Measurements from ENCODE around the gene PM20D1.

The PM20D1 gene

DNA sequence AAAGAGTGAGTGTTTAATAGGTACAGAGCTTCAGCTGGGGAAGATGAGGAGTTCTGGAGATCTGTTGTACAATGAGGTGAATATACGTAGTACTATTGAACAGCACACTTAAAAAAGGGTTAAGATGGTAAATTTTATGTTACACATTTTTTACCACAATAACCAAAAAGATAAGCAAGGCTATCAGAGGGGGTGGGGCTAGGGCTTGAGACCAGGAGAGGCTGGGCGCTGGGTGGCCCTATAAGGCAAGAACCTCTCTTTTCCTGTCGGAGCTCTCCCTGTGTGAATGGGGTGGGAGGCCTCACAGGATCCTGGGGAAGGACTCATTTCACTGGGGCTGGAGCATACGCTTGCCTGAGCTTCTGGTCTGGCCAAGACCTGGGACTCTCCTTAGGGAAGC lies 45.9 kb downstream of the PM20D1 start:
- DNase-seq = no peak

DNA sequence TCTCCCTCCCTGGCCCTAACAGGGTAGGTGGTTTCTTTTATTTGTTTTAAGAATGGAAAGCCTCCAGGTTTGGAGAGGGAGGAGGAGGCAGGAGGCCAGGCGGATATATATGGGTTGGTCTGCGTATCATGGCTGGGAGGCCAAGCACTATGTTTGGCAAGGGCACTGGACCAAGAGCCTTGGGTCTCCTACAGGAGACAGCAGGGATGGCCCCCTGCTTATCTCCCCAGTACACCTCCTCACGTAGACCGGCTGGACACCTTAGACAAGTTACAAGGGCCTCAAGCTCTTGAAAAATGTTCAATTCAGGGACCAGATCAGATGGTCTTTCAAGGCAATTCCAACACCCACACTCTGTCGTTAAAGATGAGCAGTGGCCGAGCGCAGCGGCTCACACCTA lies 47.9 kb downstream of the PM20D1 start:
- DNase-seq = no peak

DNA sequence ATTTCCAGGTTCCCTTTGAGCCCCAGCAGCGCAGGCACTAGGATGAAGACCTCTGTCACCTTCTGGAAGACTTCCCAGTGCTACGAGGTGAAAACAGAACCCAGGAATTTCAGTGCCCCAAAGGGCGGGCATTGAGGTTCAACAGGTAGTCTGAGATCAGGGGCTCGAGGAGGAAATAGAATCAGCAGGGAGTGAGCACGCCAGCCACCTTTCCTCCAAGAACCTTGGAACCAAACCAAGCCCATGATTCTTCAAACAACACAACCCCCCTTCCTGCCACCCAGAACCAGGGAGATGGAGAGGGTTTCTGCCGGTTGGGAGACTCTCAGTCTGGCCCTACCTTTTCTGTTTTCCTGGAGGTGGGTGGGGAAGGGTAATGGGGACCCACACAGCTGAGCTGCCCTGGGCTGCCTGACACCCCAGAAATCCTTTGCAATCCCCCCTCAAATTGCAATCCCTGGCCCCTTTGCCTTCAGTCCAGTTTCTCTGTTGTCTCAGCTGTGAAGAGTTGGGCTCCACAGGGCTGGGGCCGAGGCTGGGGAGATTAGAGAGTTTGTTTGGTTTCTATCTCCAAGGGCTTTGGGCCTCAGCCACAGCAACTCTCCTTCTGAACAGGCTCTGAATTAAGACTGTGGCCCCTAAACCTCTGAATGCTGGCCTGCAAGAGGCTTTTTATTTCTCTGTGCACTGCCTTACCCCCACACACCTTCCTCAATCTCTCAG lies 48.8 kb downstream of the PM20D1 start:
- DNase-seq = no peak

DNA sequence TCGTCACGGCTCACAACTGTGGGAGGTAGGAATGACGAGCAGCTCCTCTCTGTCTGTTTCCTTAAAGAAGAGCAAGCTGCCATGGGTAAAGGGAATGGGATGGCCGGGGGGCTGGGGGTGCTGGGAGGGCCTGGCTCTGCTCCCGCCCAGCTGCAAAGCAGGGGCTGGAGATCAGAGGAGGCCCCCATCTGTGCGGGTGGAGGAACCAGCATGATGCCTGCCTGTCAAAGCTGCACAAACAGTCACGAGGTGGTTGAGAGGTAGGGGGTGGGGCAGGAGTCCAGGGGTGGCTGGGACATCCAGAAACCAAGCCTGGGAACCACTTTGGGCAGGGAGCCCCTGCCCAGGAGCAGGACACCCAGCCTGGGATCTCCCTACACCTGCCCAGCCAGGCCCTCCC lies 49.5 kb downstream of the PM20D1 start:
- DNase-seq = no peak

DNA sequence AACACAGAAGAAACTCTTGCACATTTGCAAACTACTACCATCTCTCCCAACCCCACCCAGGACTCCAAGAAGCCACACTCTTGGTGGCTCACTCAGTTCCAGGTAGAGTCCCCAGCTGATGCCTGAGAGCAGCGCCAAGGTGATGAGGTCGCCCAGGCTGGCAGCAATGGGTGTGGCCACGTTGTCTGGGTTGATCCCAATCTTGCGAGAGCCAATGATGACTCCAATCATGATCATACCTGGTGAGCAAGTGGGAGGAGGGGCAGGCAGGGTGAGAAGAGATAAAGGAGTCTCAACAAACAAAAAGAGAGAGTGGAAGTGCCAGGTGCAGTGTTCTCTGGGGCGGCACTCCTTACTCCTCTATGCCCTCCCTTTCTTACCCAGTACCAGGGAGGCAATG lies 51.4 kb downstream of the PM20D1 start:
- no peak for DNase-seq

DNA sequence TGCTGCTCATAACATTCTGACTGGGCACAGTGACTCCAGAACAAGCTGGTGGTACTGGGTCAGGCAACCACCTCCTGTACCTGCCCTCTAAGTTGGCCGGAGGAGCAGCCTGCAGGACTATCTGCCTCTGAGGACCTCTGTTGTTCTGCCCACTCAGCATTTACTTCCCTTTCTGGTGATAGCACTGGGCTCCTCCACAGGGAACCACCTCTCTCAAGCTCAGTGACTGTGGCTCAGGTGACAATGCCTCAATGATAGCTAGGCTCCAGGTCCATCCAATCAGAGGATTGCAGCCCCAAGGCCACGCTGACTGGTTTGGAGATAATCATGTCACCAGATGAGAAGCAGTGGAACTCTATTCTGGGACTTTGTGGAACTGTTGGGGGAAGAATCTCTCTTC lies 52.8 kb downstream of the PM20D1 start:
- DNase-seq = no peak

DNA sequence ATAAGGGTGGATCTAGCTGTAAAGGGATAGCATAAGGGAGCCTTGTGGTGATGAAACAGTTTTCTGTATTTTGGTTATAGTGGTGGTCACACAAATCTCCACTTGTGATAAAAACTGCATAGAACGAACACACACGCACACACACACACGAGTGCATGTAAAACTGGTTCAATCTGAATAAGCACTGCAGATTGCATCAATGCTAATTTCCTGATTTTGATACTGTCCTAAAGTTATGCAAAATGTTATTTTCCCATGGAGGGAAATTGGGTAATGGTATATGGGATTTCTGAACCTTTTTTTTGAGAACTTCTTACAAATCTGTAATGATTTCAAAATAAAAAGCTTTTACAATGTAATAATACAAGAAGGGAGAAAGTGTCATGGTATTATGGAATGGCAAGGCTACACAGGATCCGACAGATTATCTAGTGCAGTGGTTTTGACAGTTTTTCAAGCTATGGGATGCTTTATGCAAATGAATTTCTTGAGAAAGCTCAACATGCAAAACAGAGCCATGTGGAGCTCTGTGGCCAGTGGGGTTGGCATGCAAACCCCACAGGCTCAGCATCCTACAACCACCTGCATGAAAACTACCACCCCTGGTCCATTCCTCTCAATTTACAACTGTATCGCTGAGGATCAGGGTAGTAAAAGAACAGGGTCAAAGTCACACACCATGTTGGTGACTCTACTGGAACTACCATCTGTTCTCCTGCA lies 55.8 kb downstream of the PM20D1 start:
- no peak for DNase-seq

DNA sequence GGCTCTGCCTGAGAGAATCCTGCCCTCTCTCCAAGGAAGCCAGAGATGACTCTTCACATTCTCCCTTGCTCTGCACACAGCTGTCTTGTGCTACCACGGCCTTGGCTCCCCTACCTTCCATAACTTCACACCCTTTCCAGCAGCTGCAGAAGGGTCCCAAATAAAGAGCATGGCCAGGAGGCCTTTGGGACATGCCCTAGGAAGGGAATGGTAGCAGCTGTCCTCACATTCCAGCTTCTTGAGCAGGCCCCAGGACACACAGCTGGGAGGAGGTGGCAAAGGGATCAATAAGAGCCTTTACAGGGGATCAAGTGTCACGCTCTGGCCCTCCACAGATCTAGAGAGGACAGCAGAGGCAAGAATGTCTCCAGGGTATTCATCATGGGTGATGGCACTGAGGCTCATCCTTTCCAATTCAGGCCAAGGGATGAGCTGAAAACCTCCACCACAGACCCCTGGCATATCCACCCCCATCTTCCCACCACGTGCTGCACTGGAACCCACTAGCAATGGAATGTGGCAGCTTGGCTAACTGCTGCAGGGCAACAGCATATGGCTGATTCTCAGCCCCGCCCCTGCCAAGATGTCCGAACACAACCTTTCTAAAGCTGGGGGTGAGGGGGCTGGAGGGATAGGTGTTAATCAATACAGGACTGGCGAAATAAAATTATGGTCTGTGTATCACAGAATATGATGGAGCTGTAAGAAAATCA lies 56.8 kb downstream of the PM20D1 start:
- no peak for DNase-seq

DNA sequence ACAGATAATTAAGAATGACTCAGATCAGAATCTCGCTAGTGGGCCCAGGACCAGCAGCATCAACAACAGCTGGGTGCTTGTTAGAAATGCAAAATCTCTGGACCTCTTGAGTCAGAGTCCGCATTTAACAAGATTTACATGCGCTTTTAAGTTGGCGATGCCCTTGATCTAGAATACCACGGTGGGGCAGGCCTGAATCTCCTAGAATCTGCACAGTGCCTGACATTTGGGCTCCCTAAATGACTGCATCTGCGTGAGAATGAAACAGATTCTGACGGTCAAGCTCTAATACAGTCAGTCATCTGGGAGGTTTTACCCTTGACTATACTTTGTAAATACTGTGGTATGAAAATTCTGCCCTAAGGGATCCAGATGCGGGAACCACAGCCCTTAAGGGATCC lies 57.5 kb downstream of the PM20D1 start:
- DNase-seq = no peak

DNA sequence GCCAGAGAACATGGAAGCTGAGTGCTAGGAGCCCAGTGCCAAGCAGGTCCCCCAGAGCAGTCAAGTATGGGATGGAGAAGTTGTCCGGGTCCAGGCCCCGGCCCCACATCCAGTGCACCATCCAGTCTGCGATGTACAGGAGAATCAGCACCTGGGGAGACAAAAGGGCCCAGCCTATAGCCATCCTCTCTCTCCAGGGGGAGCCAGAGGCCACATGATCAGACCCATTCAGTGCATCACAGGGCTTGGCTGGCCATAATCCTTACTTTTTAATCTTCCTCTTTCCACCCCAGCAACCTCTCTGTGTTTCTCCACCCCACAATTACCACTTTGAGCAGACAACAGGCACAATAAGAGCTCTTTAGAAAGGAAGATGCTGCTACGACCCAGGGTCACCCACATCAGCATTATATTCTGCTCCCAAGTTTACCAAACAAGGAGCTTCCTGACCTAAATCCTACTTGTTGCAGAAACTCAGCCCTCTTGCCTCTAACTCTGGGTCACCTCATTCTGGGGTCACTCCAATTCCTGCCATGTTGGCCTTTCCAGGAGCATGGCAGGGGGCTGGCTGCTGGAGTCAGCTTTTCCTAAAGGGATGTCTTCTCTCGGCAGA lies 58.3 kb downstream of the PM20D1 start:
- DNase-seq = peak; percentile 75

DNA sequence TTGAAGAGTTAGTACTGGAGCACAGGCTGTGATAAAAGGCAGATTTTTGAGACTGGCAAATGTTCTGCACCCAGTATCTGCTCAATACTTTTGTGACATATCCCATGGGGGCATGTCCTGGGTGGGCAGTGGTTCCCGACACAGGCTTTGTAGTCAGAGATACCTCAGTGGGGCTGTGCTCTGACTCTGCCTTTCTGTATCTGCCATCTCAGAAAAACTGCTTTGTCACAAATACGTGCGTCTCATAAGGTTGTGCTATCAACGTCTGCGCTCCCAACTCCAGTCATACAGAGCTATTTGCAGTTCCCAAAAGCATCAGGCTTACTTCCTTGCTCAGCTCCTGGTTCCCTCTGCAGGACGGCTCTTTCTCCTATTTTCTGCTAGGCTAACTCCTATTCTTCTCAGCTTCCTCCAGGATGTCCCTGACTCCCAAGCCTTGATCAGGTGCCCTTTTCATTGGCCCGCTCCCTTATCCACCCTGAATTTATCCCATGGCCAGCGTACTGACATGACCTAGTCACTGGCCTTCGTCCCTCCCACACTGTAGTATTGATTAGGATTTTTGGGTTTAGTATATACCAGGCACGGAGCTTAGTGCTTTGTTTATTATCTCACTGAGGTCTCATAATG lies 62.5 kb downstream of the PM20D1 start:
- DNase-seq = no peak

DNA sequence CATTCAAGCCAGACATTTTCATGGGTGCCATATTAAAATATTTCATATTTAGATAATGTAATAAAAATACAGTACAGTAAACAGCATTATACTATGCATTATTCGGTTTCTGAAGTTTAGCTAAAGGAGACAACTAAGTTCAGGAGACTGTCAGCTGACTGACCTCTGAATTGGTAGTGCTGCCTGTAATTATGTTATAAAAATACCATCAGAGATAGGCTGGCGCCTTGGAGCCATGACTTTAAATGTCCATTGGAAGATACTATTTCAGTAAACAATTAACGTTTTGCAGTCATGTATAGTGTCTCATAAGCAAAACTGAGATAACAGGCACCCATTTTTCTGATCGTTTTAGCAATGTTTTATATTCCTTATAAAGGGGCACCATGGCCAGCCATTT lies 63.3 kb downstream of the PM20D1 start:
- no peak for DNase-seq

DNA sequence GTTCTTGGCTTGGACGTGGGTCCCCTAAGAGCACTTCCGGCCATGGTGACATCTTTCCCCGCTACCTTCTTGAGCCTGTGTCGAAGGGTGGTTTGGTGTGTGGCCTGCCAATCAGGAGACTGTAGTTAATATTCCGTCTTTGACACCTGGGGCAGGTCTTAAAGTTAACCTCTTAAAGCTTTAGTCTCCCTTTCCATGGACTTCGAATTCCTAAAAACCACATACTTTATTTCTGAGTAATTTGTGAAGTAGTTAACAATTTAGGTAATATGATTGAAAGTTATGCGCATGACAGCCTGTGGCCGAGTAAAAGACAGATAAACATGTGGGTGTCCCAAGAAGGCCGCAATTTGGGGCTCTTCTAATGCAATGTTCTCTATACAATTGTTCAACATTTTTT lies 64.5 kb downstream of the PM20D1 start:
- DNase-seq = no peak

DNA sequence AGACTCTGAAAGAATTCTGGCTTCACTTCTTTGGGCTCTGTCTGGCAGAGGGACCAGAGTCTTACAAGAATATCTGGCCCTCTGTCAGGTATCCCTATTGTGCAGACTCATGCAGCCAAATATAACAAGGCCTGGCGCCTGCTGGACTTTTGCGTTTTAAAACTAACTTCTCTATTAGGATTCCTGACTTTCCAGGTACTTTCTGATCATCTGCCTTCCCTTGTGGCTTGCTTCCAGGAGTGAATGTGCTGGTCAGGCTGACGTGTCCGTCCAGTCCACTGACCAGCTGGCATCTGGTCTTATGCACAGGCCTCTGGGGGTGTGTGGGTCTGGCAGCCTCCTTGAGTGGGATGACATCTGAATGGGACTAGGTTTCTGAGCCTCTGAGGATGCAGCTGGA lies 66.0 kb downstream of the PM20D1 start:
- no peak for DNase-seq

DNA sequence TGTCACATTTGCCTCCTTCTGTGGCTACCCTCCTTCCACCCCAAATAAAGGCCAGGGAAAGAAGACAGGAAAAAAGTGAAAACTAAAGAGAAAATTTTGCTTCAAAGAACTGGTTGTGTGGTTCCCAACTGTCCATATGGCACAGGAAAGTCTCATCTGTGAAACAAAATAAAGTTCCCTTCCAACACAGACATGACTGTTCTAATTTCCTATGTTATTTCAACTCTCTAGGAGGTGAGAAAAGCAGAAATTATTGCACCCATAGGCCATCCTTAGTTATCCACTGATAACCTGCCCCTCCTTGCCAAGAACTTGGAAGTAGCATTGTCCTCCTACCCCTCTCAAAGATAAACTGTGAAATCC lies 66.5 kb downstream of the PM20D1 start:
- DNase-seq = no peak

DNA sequence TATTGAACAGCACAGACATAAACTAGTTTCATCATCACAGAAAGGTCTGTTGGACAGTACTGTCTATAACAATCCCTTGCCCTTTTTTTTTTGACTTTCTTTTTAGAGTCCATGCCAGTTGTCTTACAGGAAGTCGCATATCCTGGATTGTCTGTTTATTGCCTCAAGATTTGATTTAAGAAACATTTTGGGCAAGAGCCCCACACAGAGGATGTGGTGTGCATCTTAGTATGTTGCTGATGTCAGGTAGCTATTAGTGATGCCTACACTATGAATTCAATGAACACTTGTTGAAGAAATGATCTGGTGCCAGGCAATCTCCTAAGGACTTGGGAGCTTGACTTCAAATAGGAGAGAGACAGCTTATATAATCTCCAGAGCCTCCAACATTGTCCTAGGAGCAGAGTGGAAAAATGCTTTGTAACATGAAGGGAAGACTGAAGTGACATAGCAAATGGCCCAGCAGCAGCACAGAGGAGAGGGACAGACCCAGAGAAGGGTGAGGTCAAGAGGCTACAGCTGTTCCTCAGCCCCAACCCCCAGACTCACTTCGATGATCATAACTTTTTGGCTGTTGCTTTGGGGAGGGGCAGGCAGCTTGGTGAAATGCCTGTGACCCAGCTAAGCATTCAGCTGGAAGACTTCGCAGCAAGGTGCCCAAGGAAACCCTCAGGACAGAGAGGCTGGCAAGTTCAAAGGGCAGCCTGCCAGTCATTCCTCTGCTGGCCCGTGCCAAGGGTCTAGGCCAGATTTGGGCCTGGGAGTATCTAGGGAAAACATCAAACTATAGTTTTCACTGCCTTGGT lies 67.1 kb downstream of the PM20D1 start:
- no peak for DNase-seq

DNA sequence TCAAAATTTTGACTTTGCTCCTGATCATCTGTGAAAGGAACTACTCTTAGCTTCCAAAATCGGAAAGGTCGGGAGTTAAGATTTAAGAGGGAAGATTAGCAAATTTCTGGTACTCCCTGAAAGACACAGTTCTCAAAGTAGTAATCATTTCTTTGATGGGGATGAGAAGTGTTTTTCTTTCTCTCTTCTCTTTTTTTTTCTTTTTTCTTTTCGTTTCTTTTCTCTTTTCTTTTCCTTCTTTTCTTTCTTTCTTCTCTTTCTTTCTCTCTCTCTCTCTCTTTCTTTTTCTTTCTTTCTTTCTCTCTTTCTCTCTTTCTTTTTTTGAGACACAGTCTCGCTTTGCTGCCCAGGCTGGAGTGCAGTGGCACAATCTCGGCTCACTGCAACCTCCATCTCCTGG lies 69.6 kb downstream of the PM20D1 start:
- DNase-seq = no peak
